Daoy (cell line): ENCODE measurements around the gene MADD. TPM values are rescaled to one million over a fixed set of nuclear protein-coding genes. Genes with fewer than 3 reads are reported as not detected.
A peak's percentile ranks its signal among the peaks of the same experiment; 100 is the strongest.

Experiments
- DNase-seq: peaks from one replicate; pipeline ENCODE4 v3.0.0-alpha.2; 2015; ENCODE audit warnings: low read depth
- total RNA-seq: library from RNA; depleted of rRNA; stranded (reverse); fragments of >200 nt; shearing (Covaris generic); gene quantifications from 2 replicates; pipeline ENCODE4 v1.2.3, GENCODE V29; 2014; rRNA removed

MADD gene
- 15.9 and 17.0 TPM in 2 replicates for total RNA-seq

GRCh38 chr11:47269829-47270305 lies at the start of gene MADD:
Gene MADD (plus strand): TSS chr11:47270133.
- DNase-seq = peak; percentile 85

GRCh38 chr11:47220401-47220821 lies 49.5 kb upstream of the MADD start:
- DNase-seq = peak; percentile 36

DNA sequence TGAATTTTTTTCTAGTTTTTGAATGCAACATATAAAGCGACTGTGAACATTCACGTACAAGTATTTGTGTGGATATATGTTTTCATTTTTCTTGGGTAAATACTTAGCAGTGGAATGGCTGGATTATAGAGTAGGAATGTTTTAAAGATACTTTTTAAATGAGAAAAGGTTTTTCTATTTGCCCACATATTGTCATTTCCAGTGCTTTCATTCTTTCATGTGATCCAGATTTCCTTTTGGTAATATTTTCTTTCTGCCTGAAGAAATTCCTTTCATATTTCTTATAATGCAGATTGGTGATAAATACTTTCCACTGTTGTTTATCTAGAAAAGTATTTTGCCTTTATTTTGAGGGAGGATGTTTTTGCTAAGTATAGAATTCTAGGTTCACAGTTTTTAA lies 47.2 kb upstream of the MADD start:
- no peak for DNase-seq

- DNase-seq = no peak
Measured at GRCh38 chr11:47225552-47226400, 44.2 kb upstream of the MADD start.

GRCh38 chr11:47229161-47229560 lies 40.8 kb upstream of the MADD start:
- no peak for DNase-seq

DNA sequence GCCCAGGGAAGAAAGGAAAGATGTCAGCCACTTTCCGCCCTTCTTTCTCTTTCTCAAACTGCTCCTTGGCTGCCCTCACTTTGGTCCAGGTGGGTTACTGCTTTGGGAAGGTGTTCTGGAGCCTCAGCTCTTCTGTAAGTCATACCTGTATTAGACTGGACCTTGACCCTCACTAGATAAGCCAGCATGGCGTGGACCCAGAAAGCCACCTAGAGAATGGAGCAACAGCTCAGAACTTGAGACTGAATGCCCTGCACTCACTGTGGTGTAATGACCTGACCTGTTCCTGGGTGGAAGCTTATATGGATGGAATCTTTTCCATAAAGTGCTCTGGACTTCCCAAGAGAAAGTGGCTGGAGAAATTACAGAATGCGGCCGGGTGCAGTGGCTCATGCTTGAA lies 36.9 kb upstream of the MADD start:
- DNase-seq = no peak

- DNase-seq = peak; percentile 53
Measured at GRCh38 chr11:47233989-47234668, 35.8 kb upstream of the MADD start.

DNA sequence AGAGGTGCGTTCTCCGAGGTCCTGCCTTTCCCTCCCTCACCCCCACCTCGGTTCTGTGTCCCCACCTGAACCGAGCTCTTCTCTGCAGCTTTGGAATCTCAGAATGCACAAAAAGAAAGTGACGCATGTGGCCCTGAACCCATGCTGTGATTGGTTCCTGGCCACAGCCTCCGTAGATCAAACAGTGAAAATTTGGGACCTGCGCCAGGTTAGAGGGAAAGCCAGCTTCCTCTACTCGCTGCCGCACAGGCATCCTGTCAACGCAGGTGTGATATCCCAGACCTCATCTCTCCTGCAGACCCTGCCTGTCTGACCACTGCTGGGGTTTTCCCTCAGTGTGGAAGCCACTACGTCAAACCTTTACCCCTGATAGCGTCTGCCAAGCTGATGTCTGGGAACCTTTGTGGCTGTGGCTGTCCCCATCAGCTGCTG lies 35.2 kb upstream of the MADD start:
- peak; percentile 50 for DNase-seq

- no peak for DNase-seq
Measured at GRCh38 chr11:47235163-47235562, 34.8 kb upstream of the MADD start.

- DNase-seq = peak; percentile 43
Measured at GRCh38 chr11:47236482-47236881, 33.5 kb upstream of the MADD start.

GRCh38 chr11:47239852-47240251 lies 30.1 kb upstream of the MADD start:
- no peak for DNase-seq

- DNase-seq = no peak
Measured at GRCh38 chr11:47241841-47242301, 28.1 kb upstream of the MADD start.

DNA sequence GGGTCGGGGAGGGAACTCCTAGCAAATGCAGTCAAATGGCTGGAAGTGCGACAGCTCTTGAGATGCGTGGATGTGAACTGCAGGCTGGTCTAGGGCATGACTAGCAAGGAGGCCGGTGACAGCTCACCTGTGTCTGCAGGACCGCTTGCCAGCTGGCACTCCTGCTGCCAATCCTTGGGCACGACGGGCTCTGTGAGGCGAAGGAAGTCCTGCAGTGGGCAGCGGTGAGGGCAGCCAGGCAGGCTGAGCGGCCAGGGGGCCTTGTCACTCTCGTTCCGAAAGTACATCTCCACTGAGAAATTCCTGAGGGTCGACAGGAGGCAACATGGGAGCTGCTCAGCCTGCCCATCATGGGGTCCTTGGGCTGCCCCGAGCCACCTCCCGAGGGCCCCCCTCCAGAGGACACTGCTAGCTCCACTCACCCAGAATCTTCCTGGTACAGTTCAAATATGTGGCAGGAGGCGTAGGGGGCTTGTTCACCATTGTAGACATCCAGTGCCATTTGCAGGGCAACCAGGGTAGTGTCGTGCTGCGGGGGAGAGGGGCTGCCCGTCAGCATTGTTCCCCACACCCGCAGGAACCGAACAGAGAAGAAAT lies 27.2 kb upstream of the MADD start:
- no peak for DNase-seq

DNA sequence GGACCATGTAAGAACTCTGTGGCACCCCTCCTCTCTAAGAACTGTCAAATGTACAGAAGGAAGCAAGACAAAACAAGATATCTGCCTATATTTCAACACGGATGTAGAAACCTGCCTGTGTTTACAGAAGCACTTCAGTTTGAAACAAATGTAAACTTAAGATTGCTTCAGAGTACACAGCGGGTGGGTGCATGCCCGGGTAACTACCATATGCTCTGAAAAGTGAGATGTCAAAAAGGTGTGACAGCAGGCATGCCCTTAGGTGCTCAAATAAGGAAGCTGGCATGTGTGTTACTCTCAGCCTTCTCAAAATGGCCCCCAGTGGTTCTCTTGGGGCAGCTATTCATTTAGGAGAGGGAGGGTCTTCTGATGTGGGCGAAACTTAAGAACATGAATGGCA lies 26.5 kb upstream of the MADD start:
- DNase-seq = no peak

DNA sequence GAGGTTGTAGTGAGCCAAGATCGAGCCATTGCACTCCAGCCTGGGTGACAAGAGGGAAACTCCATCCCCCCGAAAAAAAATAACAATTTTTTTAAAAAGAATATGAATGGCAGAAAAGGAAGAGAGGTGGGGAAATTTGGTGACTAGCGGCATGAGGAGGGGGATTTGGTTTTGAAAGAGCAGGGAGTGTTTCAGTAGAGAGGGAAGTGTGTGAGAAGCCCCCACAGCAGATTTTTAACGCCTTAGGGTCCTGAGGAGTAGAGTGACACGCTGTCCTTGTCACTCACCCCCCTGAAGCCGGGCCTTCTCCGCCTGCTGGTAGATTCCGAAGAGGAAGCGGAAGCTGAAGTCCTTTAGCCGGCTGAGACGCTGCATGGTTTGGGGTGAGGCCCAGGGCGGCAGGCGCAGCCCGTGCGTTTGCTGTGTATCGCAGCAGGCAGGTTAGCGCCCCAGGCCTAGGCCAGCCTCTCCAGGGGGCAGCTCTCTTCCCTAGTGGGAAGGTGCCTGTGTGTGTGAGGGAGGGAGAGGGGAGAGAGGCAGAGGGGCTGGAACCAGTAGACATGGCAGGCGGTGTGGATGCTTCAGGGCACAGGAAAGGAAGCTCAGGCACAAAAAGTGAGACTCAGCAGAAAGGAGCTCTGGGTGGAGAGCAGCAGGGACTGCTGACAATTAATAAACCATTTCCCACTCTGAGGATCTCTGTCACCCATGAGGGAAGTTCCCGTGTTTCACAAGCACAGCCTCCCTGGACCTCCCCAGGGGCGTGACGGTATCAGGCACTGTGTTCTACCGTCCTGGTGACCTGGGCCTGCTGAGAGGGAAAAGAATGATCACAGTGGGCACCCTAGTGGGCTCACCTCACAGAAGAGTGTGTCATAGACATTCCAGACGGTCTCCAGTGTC lies 25.2 kb upstream of the MADD start:
- DNase-seq = no peak

DNA sequence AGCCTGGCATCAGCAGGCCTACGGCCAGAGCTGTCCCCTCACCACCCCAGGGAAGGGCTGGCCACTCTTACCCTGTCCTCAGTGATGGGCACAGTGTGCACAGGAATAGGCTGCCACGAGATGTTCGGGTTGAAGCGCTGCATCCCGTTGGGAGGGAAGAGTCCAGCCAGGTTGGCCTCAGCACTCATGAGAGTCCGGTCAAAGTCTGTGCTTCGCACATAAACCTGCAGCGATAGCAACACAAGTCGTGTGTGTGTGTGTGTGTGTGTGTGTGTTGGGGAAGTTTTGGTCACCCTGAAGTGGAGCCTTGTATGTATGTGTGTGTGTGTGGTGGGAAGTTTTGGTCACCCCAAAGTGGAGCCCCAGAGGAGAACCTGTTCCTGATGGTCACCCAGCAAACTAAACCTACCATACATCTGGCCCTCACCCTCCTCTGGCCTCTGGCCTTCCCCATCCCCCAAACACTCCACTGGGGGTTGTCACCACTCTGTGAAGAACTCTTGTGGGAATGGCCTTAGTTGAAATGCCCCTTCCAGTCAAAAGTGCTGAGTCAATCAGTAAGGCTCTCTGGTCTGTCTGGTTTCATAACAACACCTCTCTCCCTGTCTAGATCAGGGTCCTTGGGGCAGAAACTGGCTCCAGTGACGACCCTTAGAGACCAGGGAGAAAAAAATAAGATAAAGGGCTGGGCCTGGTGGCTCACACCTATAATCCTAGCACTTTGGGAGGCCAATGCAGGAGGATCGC lies 24.1 kb upstream of the MADD start:
- no peak for DNase-seq

DNA sequence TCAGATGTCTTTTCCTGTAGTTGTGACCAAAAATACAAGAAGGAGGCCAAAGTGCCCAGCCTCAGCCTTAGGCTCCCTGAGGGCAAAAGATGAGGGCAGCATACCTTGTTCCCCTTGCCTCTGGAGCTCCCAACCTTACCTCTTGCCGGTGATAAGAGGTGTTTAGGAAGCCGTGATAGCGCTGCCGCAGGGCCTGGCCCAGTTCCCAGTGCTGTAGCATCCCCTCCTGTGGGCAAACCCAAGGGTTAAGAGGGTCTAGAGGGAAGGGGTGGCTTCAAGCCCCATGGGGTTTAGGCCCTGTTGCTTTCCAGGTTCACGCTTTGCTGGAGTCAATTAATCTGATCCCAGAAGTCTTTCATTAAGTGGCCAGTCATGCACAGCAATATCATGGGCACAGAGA lies 22.4 kb upstream of the MADD start:
- DNase-seq = no peak

GRCh38 chr11:47248304-47248663 lies 21.6 kb upstream of the MADD start:
- no peak for DNase-seq

GRCh38 chr11:47248664-47249377 lies 21.1 kb upstream of the MADD start, which contains the start of gene ACP2:
Gene ACP2 (minus strand): TSS chr11:47248814. CDS start chr11:47248789, 25 bp downstream.
- peak; percentile 88 for DNase-seq

GRCh38 chr11:47249378-47249715 lies 20.6 kb upstream of the MADD start:
- no peak for DNase-seq
